Stimulated activated CD8-positive, alpha-beta memory T cell treated with anti-CD3 and anti-CD28 coated beads, Interleukin-12 subunit alpha, Interleukin-12 subunit beta, amount 100 ng/mL, for 1 hour (primary cell): ENCODE measurements around the gene ACTL6B.
"Not testable (repeated sequence)": the region's sequence is repeated elsewhere in the genome, so short reads cannot be mapped to it uniquely, and the experiment has no call there.

Source experiments
- DNase-seq: peaks from one replicate; pipeline ENCODE4 v3.0.0-alpha.2; 2020; ENCODE audit warnings: low read depth

ACTL6B gene

DNA sequence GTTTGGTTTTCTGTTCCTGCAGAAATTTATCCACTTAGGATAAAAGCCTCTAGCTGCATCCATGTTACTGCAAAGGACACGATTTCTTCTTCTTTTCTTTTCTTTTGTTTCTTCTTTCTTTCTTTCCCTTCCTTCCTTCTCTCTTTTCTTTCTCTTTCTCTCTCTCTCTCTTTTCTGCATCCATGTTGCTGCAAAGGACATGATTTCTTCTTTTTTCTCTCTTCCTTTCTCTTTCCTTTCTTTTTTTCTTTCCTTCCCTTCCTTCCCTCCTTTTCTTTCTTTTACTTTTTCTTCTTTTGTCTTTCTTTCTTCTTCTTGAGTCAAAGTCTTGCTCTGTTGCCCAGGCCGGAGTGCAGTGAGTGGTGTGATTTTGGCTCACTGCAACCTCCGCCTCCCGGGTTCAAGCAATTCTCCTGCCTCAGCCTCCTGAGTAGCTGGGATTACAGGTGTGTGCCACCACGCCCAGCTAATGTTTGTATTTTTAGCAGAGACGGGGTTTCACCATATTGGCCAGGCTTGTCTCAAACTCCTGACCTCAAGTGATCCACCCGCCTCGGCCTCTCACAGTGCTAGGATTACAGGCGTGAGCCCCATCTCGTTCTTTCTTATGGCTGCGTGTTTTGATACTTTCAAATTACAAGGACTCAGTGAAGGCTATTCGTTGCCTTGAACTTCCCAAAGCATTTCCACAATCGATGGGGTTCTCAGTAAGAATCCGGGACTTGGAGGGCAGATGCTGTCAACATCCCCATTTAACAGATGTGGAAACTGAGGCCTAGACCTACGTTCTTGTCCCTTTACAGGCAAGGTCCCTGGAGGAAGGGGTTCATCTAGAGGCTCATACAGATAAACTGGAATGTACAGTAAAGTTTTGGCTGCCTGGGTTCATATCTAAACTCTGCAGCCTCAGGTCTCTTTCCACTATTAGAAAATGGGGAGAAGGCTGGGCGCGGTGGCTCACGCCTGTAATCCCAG, 15.4 kb upstream of the ACTL6B start:
- DNase-seq: no peak

DNA sequence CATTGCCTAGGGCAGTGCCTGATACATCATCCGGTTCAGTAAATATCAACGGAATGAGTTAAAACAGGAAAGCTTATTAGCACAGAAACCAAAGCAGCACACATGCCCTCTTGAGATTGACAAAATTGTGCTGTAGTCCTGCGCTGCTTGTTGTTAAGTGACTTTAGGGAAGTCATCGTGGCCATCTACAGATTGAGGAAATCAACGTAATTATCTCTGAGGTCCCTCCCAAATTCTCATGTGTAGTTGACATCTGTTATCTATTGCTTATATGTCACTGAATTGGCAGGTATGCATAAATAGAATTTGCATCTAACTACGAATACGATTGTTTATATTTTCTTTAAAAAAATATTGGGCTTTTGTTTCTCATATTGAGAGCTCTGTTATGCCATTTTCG, 13.8 kb upstream of the ACTL6B start:
- no peak for DNase-seq

DNA sequence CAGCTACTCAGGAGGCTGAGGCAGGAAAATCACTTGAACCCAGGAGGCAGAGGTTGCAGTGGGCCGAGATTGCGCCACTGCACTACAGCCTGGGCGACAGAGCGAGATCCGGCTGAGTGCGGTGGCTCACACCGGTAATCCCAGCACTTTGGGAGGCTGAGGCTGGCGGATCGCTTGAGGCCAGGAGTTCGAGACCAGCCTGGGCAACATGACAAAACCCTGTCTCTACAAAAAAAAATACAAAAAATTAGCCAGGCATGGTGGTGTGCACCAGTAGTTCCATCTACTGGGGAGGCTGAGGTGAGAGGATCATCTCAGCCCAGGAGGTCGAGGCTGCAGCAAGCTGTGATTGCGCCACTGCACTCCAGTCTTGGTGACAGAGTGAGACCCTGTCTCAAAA, 12.9 kb upstream of the ACTL6B start:
- not testable (repeated sequence) for DNase-seq

DNA sequence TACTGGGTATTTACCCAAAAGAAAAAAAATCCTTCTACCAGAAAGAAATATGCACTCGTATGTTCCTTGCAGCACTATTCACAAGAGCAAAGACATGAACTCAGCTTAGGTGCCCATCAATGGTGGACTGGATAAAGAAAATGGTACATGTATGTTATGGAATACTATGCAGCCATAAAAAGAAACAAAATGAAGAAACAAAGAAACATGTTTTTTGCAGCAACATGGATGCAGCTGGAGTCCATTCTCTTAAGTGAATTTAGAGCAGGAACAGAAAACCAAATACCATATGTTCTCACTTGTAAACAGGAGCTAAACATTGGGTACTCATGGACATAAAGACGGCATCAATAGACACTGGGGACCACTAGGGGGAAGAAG, 11.8 kb upstream of the ACTL6B start:
- DNase-seq: no peak

DNA sequence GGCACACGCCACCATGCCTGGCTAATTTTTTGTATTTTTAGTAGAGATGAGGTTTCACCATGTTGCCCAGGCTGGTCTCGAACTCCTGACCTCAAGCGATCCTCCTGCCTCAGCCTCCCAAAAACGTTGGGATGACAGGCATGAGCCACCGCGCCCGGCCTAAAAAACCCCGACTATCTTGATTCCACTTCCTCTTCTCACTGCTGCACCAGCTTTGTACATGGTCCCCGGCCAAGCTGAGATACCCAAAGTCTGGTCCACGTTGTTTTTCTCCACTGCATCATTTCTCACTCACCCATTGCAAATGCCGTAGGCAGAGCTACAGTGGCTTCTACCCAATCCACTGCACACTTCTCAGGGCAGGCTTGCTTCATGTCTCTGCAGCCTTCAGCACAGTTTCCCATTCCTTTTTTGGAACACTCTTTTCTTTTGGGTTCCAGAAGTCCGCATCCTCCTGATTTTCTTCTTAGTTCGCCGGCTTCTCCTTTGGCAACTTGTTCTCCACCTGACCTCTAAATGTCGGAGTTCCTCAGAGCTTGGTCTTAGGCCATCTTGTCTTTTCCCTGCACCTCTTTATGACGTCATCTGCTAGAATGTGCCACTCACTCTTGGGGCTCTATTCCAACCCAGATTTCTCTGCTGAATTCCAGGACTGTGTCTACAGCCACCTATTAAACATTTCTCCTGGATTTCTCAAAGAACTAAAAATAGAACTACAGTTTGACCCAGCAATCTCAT, 11.3 kb upstream of the ACTL6B start:
- no peak for DNase-seq

DNA sequence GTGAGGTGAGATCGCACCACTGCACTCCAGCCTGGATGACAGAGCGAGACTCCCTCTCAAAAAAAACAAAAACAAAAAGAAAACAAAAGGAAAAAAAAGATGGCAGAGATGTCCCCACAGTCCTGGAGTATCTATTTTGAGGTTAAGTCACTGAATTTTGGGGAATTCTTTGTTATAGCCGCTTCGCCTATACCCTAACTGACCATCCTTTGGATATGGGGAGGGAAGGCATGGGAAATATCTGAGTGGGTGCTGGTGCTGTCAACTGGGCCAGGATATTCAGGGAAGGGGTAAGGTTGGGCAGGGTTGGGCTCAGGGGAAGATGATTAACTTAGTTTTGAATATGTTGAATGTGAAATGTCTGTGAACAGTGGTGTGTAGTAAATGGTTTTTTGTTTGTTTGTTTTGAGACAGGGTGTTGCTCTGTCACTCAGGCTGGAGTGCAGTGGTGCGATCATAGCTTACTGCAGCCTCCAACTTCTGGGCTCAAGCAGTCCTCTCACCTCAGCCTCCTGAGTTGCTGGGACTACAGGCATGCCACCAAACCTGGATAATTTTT, 9.0 kb upstream of the ACTL6B start:
- no peak for DNase-seq

DNA sequence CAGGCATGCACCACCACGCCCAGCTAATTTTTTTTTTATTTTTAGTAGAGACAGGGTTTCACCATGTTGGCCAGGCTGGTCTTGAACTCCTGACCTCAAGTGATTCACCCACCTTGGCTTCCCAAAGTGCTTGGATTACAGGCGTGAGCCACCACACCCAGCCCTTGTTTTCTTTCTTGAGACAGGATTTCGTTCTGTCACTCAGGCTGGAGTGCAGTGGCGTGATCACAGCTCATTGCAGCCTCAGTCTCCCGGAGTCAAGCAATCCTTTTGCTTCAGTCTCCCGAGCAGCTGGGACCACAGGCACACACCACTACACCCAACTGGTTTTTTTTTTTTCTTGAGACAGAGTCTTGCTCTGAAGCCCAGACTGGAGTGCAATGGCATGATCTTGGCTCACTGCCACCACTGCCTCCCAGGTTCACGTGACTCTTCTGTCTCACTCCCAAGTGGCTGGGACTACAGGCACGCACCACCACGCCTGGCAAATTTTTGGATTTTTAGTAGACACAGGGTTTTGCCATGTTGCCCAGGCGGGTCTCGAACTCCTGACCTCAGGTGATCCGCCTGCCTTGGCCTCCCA, 6.0 kb upstream of the ACTL6B start:
- DNase-seq: not testable (repeated sequence)

DNA sequence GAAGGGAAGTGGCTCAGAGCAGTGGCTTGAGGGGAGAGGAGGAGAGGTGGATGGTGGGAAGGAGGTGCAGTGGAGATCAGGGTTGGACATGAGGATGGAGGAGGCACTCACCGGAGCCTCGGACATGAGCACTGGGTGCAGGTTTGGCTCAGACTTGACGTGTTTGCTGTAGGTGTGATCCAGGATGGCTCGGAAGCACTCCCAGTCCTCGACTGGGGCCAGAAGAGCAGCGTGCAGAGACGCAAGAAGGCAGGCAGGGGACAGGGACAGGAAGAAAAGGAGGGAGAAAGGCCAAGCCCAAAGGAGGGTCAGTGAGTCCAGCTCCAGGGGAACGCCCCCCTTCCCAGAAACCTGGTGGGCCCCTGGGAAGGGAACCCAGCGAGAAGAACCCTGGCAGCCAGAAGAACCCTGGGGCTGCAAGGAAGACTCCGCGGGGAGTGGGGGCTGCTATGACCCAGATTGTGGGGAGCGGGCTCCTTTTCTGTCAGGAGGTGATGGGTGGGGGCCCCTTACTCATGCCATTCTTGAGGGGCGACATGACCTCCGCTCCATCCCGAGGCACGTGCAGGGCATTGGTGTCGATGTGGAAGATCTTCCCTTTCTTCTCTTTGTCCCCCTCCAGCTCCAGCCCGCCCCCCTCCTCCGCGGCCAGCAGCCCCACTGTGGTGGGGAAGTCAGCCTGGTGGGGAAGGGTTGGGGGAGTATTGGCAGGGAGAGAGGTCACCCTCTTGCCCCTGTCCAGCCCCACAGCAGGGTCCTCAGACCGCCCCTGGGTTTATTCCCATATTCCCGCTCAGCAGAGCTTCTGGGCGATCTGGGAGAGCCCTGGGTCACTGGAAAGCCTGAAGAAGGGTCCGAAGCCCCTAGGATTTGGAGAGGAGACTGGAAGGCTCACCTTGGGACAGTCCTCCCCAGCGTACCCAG, 1.1 kb downstream of the ACTL6B start:
- no peak for DNase-seq

DNA sequence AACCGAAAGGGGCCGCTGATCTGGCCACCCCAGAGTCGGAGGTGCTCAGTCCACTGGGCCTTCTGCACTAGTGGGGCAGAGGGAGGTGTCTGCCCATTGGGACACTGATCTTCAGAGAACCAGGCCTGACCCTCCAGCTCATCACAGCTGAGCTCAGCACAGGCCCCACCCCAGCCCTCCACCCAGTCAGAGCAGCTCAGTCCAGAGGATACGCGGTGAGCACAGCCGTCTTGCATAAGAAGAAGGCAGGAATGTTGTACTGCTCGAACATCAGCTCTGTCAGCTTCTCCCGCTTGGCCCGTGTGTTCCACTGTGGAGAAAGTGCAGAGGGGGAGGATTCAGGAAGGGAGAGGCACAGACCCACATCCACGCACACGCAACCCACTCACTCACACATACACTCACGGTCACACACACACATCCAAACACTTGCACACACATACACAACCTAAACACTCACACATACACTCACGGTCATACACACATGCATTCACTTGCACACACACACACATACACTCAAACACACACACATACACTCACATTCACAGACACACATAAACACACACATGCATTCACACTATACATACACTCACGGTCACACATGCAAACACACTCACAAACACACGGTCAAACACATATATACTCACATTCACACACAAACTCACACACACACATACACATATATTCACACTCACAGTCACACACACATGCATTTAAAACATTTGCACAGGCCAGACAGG, 6.3 kb downstream of the ACTL6B start:
- no peak for DNase-seq

DNA sequence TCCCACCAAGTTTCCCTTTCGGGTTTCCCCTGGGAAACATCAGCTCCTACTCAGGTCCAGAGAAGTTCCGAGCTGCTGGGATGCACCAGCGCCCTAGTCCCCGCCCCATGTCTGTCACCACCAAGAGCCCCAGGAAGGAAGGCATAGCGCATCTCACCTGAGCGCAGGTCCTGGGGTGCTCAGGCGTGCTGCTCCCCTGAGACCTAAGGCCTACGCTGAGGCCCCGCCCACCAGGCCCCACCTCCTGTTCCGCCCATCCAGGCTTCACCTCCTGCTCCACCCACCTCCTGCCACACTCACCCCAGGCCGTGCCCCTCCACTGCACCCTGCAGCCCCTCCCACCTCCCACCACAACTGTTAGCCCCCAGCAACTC, 13.7 kb downstream of the ACTL6B start:
- no peak for DNase-seq

DNA sequence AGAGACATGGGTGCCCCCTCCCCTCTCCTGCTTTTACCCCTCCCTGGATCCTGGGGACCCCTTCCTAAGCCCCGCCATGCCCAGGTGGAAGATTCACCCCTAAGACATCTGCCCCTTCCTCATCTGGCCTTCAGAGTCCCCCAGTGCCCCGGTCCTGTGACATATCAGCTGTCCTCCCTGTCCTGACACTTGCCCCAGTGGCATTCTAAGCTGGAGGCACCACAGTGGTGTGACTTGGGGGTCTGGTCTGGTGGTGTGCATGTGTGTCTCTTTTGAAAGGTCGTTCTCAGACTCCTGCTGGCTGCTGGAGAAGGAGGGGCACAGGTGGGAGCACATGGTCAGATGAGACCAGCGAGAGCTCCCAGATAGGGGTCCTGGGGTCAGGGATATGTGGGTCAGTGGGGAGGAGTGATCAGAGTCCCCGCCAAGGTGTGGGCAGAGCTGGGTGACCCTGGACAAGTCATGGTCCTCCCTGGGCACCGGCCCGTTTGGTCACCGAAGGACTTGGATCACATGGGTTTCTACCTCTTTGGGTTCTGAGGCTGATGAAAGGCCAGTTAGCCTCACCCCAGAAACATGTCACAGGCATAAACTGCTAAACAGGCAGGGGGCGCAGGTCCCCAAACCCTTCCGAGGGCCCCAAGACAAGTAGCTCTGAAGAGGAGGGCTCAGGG, 14.3 kb downstream of the ACTL6B start:
- no peak for DNase-seq

DNA sequence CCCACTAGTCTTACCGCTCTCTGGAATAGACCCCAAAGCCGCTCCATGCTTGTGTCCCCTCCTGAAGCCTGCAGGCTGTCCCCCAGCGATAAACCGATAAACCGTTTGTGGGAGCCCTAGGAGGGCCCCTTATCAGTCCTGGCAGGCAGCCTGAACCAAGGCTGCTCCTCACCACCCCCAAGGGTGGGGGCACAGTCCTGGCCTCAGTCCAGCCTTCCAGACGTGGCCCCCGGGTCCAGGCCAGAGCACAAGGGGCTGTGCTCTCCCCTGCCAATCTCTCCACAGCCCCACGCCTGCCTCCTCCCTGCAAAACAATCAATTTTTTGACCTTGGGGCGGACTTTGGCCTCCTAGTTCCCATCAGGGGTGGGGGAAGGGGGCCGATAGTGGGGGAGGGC, 14.8 kb downstream of the ACTL6B start, which contains the start of gene TFR2:
Gene TFR2 (minus strand): TSS at position 90 of the 397 bp plus-strand sequence. CDS start 43 bp downstream, at position 47.
- DNase-seq: no peak

DNA sequence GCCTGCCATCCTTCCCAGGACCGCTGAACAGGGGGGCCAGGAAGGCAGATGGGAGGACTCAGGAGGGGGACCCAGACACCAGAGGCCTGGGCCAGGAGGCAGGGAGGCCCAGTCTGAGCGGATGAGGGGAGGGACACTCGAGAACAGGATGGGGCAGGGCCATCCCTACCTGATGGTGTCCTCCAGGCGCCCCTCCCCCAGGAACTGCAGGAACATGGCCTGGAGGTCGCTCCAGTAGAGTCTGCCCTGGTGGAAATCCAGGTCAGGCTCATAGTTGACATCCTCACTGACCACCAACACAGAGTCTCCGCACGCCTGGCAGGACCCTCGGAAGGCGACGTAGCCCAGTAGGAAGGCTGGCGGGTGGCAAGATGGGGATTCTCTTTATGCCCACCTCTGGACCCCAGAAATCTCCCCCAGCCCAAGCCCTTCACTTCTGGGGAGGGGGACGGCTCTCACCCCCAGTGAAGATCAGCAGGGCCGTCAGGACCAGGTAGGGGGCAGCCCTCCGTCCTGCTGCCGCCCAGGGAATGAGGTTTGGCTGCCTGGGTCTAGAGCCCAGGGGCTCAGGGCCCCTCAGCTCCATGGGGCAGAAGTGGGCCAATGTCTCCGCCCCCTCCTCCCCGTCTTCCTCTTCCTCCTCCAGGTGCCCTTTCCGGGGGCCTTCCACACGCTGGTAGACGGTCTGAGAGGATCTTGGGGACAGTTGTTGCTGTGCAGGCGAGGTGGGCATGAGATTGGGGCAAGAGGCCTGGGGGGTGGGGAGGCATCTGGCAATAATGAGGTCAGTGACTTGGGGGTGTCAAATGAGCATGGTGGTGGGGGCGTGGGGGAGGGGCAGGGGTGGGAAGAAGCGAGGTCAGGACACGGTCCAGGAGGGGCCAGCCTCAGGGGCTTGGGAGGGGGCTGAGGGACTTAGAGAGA, 15.5 kb downstream of the ACTL6B start:
- DNase-seq: no peak

DNA sequence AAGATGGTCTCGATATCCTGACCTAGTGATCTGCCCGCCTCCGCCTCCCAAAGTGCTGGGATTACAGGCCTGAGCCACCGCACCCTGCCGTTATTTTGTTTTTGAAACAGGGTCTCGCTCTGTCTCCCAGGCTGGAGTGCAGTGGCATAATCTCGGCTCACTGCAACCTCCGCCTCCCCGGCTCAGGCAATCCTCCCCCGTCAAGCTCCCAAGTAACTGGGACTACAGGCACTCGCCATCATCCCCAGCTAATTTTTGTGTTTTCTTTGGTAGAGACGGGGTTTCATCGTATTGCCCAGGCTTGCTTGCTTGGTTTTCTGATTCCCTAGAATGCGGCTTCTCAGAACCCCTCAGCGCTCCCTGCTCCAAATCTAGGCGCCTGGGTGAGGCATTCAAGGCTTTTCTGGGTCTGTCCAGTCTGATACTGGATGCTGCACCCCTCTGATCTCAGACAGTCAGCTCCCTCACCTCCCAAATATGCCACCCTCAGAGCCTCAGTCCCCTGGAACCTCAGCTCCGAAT, 16.2 kb downstream of the ACTL6B start:
- DNase-seq: no peak

DNA sequence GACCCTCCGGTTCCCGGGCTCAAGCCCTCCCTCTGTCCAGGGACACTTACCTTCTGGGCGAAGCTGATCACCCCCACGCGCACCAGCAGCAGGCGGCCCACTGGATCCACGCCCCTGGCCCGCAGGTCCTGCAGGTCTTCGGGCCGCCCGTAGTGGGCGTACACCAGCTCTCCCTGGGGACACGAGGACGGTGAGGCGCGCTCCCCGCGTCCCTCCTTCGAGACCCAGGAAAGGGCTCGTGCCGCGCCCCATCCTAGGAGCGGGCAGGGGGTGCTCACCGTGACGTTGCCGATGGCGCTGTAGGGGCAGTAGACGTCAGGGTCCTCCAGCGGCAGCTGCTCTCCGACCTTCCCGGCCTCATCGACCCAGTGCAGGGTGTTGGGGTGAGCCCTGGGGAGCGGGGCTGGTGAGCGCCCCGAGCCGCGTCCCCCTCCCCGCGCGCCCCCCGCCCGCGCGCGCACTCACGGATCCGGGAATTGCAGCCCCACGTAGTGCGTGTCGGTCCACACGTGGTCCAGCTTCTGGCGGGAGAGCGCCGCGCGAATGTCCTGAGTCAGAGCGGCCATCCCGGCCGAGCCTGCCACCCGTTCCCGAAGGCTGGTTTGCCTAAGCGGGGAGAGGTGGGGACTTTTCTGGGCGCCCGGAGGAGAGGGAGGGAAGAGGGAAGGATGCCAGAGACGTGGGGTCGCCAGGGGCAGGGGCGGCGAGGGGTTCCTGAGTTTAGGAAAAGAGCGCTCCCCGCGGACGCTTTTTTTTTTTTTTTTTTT, 23.1 kb downstream of the ACTL6B start:
- DNase-seq: peak; percentile 39

DNA sequence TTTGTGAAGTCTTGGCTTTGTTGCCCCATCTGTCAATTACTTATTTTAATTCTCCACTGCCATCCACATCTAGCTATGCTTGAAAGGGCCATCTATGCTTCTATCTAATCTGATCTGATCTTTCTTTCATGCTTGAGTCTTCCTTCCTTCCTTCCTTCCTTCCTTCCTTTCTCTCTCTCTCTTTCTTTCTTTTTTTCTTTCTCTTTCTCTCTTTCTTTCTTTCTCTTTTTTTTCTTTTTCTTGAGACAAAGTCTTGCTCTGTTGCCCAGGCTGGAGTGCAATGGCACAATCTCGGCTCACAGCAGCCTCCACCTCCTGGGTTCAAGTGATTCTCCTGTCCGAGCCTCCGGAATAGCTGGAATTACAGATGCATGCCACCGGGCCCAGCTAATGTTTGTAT, 26.2 kb downstream of the ACTL6B start:
- DNase-seq: no peak

DNA sequence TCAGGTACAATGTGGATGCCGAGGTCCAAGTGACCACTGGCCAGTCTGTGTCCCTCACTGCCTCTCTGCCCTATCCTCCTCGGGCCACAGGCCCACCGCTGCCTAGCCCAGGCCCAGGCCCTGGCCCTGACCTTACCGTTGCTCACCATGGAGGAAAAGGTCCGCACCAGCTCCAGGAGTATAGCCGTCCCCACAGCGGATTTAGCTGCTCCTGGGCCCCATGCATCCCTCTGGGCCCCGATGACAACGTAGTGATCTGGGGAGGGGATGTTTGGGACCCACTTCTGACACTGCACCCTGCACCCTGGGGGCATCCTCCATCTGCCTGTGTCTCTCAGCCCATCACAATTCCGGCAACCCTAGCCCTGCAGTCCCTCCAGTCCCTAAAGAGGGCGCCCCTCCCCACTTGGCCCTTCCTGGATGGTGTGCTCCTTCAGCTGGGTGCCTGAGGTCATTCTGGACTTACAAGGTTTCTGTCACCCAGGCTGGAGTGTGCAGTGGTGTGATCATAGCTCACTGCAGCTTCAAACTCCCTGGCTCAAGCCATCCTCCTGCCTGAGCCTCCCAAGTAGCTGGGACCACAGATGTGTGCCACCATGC, 27.0 kb downstream of the ACTL6B start:
- no peak for DNase-seq

DNA sequence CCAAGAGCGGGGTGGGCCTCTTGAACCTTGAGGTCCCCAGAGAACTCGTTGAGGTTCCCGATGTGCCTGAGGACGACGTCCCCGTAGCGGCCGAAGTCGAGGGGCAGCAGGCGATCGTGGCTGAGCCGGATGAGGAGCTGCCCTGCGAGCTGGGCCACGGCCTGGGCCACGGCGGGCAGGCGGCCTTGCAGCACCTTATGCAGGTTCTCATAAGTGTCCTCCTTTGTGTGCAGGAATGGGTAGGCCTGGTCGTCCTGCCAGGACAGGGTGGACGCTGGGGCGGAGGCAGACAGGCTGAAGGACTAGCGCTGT, 29.1 kb downstream of the ACTL6B start:
- no peak for DNase-seq
